IMR-90 (cell line): ENCODE results near the gene PCDHGB1. TPM values are rescaled to one million over a fixed set of nuclear protein-coding genes. Genes with fewer than 3 reads are reported as not detected.
"Not testable (repeated sequence)": the region's sequence is repeated elsewhere in the genome, so short reads cannot be mapped to it uniquely, and the experiment has no call there.

ENCODE experiments used
- ATAC-seq: fragments of 200-7000 bp; cut with Tn5 transposase; 2 replicates; pipeline ENCODE4 v1.9.1; 2020; ENCODE audit warnings: low read depth, mild to moderate bottlenecking, moderate library complexity
- BruUV-seq: library from RNA; stranded (reverse); fragments of 400-500 nt; replicated peaks from 2 replicates; lab custom pipeline; 2021; lab: Mats Ljungman, UMichigan
- CTCF ChIA-PET: fragments of 300-600 bp; formaldehyde crosslinking; extraction: SDS; loops from one replicate; lab custom pipeline; 2021; ENCODE audit warnings: antibody characterized with exemption; lab: Yijun Ruan, JAX
- POLR2A ChIA-PET: fragments of 300-600 bp; sonication (Branson Sonifier 250); formaldehyde crosslinking; loops from one replicate; lab custom pipeline; 2022; ENCODE audit warnings: antibody characterized with exemption; ENCODE audit not compliant: unreplicated experiment; lab: Charles Lee
- DNase-seq: peaks from one replicate; pipeline ENCODE4 v3.0.0; 2013
- H2AFZ ChIP-seq: replicated peaks from 2 replicates; pipeline ENCODE3; 2013; ENCODE audit warnings: low read length, mild to moderate bottlenecking; ENCODE audit not compliant: poor library complexity
- H2AK5ac ChIP-seq: 2 replicates; pipeline ENCODE4 v1.6.1; 2013; ENCODE audit warnings: low read depth, low read length, inconsistent platforms
- H2AK9ac ChIP-seq: replicated peaks from 2 replicates; pipeline ENCODE3; 2013; ENCODE audit warnings: mild to moderate bottlenecking, low read depth, low read length, moderate library complexity; ENCODE audit not compliant: poor library complexity
- H2BK120ac ChIP-seq: 2 replicates; pipeline ENCODE4 v1.6.1; 2013; ENCODE audit warnings: low read depth, low read length, inconsistent platforms
- H2BK15ac ChIP-seq: 3 replicates; pipeline ENCODE4 v1.6.1; 2013; ENCODE audit warnings: low read depth, low read length, inconsistent platforms
- H2BK20ac ChIP-seq: 2 replicates; pipeline ENCODE4 v1.6.1; 2013; ENCODE audit warnings: low read depth, mild to moderate bottlenecking, inconsistent platforms, low read length, moderate library complexity
- H2BK5ac ChIP-seq: 2 replicates; pipeline ENCODE4 v1.6.1; 2013; ENCODE audit warnings: mild to moderate bottlenecking, low read depth, low read length, inconsistent platforms; ENCODE audit not compliant: poor library complexity, severe bottlenecking
- H3K14ac ChIP-seq: replicated peaks from 2 replicates; pipeline ENCODE4 v1.6.1; 2013; ENCODE audit warnings: low read depth, low read length, inconsistent platforms
- H3K18ac ChIP-seq: 2 replicates; pipeline ENCODE4 v1.6.1; 2013; ENCODE audit warnings: low read depth, low read length, control low read depth
- H3K23ac ChIP-seq: 2 replicates; pipeline ENCODE4 v1.6.1; 2013; ENCODE audit warnings: low read depth, low read length, inconsistent platforms
- H3K27ac ChIP-seq: 2 replicates; pipeline ENCODE4 v1.5.1; 2013; ENCODE audit warnings: mild to moderate bottlenecking, control low read depth, low read length; ENCODE audit not compliant: insufficient read depth
- H3K27me3 ChIP-seq: 2 replicates; pipeline ENCODE4 v1.6.1; 2013; ENCODE audit warnings: low read length; ENCODE audit not compliant: control insufficient read depth, insufficient read depth
- H3K36me3 ChIP-seq: 2 replicates; pipeline ENCODE4 v1.6.1; 2013; ENCODE audit warnings: low read length, mixed read lengths; ENCODE audit not compliant: control insufficient read depth, insufficient read depth
- H3K4ac ChIP-seq: 2 replicates; pipeline ENCODE4 v1.6.1; 2013; ENCODE audit warnings: low read depth, low read length, inconsistent platforms
- H3K4me1 ChIP-seq: 2 replicates; pipeline ENCODE4 v1.6.1; 2013; ENCODE audit warnings: low read length, mixed read lengths; ENCODE audit not compliant: control insufficient read depth, insufficient read depth
- H3K4me2 ChIP-seq: 2 replicates; pipeline ENCODE4 v1.6.1; 2013; ENCODE audit warnings: low read depth, mild to moderate bottlenecking, control low read depth, low read length, moderate library complexity
- H3K4me3 ChIP-seq: 2 replicates; pipeline ENCODE4 v1.5.1; 2013; ENCODE audit warnings: low read depth, mild to moderate bottlenecking, control low read depth, low read length, moderate library complexity; ENCODE audit not compliant: insufficient read depth
- H3K56ac ChIP-seq: 2 replicates; pipeline ENCODE4 v1.6.1; 2013; ENCODE audit warnings: low read length, inconsistent platforms; ENCODE audit not compliant: insufficient read depth; ENCODE audit errors: extremely low read depth
- H3K79me1 ChIP-seq, 2 experiments: 2 replicates each; pipeline ENCODE4 v1.6.1; 2013; ENCODE audit warnings: low read length in 2 of 2, inconsistent platforms in 1 of 2, low read depth in 1 of 2
- H3K9ac ChIP-seq: 2 replicates; pipeline ENCODE4 v1.6.1; 2013; ENCODE audit warnings: low read depth, low read length, control low read depth
- H3K9me1 ChIP-seq: 2 replicates; pipeline ENCODE4 v1.6.1; 2013; ENCODE audit warnings: low read length, inconsistent platforms; ENCODE audit not compliant: insufficient read depth
- H3K9me3 ChIP-seq: 2 replicates; pipeline ENCODE4 v1.6.1; 2013; ENCODE audit warnings: low read length; ENCODE audit not compliant: control insufficient read depth, insufficient read depth
- H4K20me1 ChIP-seq: 2 replicates; pipeline ENCODE4 v1.6.1; 2013; ENCODE audit warnings: low read length, inconsistent platforms; ENCODE audit not compliant: insufficient read depth
- H4K5ac ChIP-seq: 2 replicates; pipeline ENCODE4 v1.6.1; 2013; ENCODE audit warnings: mild to moderate bottlenecking, low read depth, low read length, control low read depth
- H4K8ac ChIP-seq, 2 experiments: 2 replicates each; pipeline ENCODE4 v1.6.1; 2013; ENCODE audit warnings: low read depth in 2 of 2, low read length in 2 of 2, control low read depth in 1 of 2, inconsistent platforms in 1 of 2
- H4K91ac ChIP-seq: 2 replicates; pipeline ENCODE4 v1.6.1; 2013; ENCODE audit warnings: low read depth, low read length, inconsistent platforms; ENCODE audit not compliant: insufficient read depth
- WGBS, 2 experiments: methylation state at CpG; one replicate each; pipeline versions ENCODE4 v1.1.5 to v1.1.7; 2013; ENCODE audit warnings: missing lambda C conversion rate in 2 of 2; ENCODE audit not compliant: insufficient read length in 1 of 2; ENCODE audit errors: extremely low coverage in 2 of 2; 5-methylcytosine and 5-hydroxymethylcytosine counted together
- dilution Hi-C: fragments of 300-500 bp; cut with HindIII; formaldehyde crosslinking; loops from one replicate; pipeline ENCODE4 v1.14.3; 2018; ENCODE audit warnings: low sequenced_read_pairs; ENCODE audit not compliant: unreplicated experiment
- in situ Hi-C: fragments of 300-500 bp; cut with MboI; formaldehyde crosslinking; loops from 3 replicates; pipeline ENCODE4 v1.14.3; 2019; ENCODE audit warnings: low sequenced_read_pairs, inconsistent platforms, mixed read lengths
- intact Hi-C: fragments of 100-400 bp; cut with micrococcal nuclease; formaldehyde crosslinking; loops from 2 replicates; pipeline ENCODE4 v1.10.0; 2022
- polyA plus RNA-seq, 3 experiments: library from polyadenylated mRNA; depleted of rRNA; stranded (reverse); fragments of >200 nt; gene quantifications; 2 replicates each; pipeline ENCODE4 v1.2.3, GENCODE V29; 2012; ENCODE audit warnings: low replicate concordance in 1 of 3
- total RNA-seq: library from RNA; depleted of rRNA; stranded (reverse); fragments of >200 nt; gene quantifications from 2 replicates; pipeline ENCODE4 v1.2.3, GENCODE V29; 2012

Gene PCDHGB1
- total and polyA plus RNA-seq, 2 of the 4 experiments (the other 2 are of a cell fraction) = 1.9 to 3.6 TPM

- H2BK15ac ChIP-seq, CTCF ChIA-PET, H4K5ac ChIP-seq: not testable (repeated sequence)
Observed at GRCh38 chr5:141346017-141346416, 3.9 kb upstream of the PCDHGB1 start.

More at GRCh38 chr5:141346017-141346416, 3.9 kb upstream of the PCDHGB1 start:
- H3K4me1 ChIP-seq, BruUV-seq, H2BK5ac ChIP-seq, H3K4me3 ChIP-seq, H2BK120ac ChIP-seq, ATAC-seq, H3K9ac ChIP-seq, in situ Hi-C loops, H2AK9ac ChIP-seq, H3K4me2 ChIP-seq, H3K23ac ChIP-seq, H3K14ac ChIP-seq, dilution Hi-C loops, H3K79me1 ChIP-seq, H2AFZ ChIP-seq, H2AK5ac ChIP-seq, H4K91ac ChIP-seq, H2BK20ac ChIP-seq, H3K27me3 ChIP-seq, H3K4ac ChIP-seq, H4K8ac ChIP-seq, H4K20me1 ChIP-seq, DNase-seq, H3K27ac ChIP-seq, H3K9me1 ChIP-seq, POLR2A ChIA-PET, H3K18ac ChIP-seq, intact Hi-C loops, H3K36me3 ChIP-seq, H3K56ac ChIP-seq: not testable (repeated sequence)
- WGBS, 2 experiments = no CpG with 5 or more reads among the region's 35 CpGs
- peaks cover 27% of the 10 kb centered on the region for H3K9me3 ChIP-seq
